B cell (primary cell): ENCODE measurements around the gene SCARB2.

Experiments used
- CTCF ChIP-seq: fragments of 200-600 bp; IDR thresholded peaks from one replicate; pipeline ENCODE4 v1.8.0; 2022; ENCODE audit warnings: antibody characterized with exemption, mild to moderate bottlenecking
- EZH2 ChIP-seq: IDR thresholded peaks from 2 replicates; pipeline ENCODE4 v1.6.1; 2012; ENCODE audit warnings: borderline replicate concordance, low read depth, mild to moderate bottlenecking, moderate library complexity, low read length; ENCODE audit not compliant: insufficient read depth, poor library complexity, severe bottlenecking

DNA sequence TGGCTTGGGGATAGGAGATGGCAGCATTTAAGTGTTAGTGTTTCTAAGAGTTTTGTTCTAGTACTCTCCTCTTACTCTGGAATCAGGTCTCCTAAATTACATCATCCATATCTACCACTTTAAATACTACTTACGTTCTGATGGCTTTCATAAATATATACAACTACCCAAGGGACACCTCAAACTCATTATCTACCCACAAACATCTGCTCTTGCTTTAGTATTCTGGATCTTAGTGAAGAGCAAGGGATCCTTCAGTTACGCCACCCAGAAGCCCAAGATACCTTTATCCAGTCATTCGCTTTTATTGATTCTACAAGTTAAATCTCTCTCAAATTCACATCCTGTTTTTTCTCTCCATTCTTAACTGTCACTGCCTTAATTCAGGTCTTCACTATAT lies 72.4 kb downstream of the SCARB2 start:
- TF ChIP-seq CTCF (no peak), EZH2 (no peak)
